GM12892 (cell line): ENCODE measurements around the gene ANKRD13A.

Experiments used
- POLR2A ChIP-seq: IDR thresholded peaks from 2 replicates; pipeline ENCODE4 v1.6.1; 2011; ENCODE audit warnings: low read depth, low read length, control low read depth
- TAF1 ChIP-seq: IDR thresholded peaks from 2 replicates; pipeline ENCODE4 v1.6.1; 2011; ENCODE audit warnings: low read depth, mild to moderate bottlenecking, control low read depth, low read length, borderline replicate concordance

- no peak for TF ChIP-seq TAF1
- no peak for TF ChIP-seq POLR2A
Measured at GRCh38 chr12:109989380-109989779, 9.8 kb upstream of the ANKRD13A start.
